Activated CD8-positive, alpha-beta T cell treated with anti-CD3 and anti-CD28 coated beads for 36 hours (primary cell): ENCODE measurements around the gene HSPA9. TPM values are rescaled to one million over a fixed set of nuclear protein-coding genes. Genes with fewer than 3 reads are reported as not detected.

Experiments used
- ATAC-seq: fragments of 200-7000 bp; cut with Tn5 transposase; one replicate; pipeline ENCODE4 v1.10.0; 2021; ENCODE audit warnings: mild to moderate bottlenecking, moderate library complexity
- CTCF ChIA-PET: fragments of 350-600 bp; sonication (Branson Sonifier 250); formaldehyde crosslinking; loops from one replicate; lab custom pipeline; 2021; ENCODE audit warnings: antibody characterized with exemption; lab: Charles Lee
- POLR2A ChIA-PET: fragments of 350-600 bp; sonication (Branson Sonifier 250); formaldehyde crosslinking; loops from one replicate; lab custom pipeline; 2021; ENCODE audit warnings: antibody characterized with exemption; lab: Charles Lee
- DNase-seq: peaks from one replicate; pipeline ENCODE4 v3.0.0-alpha.2; 2020
- H3K27ac Mint-ChIP-seq: one replicate; pipeline ENCODE4 v1.8.0; 2021; ENCODE audit warnings: mild to moderate bottlenecking, mixed read lengths
- H3K27me3 Mint-ChIP-seq: one replicate; pipeline ENCODE4 v1.8.0; 2021; ENCODE audit warnings: mixed read lengths
- H3K36me3 Mint-ChIP-seq: one replicate; pipeline ENCODE4 v1.8.0; 2021; ENCODE audit warnings: low read depth, mixed read lengths
- H3K4me1 Mint-ChIP-seq: one replicate; pipeline ENCODE4 v1.8.0; 2021; ENCODE audit warnings: low read depth, mixed read lengths
- H3K4me3 Mint-ChIP-seq: one replicate; pipeline ENCODE4 v1.8.0; 2021; ENCODE audit warnings: mild to moderate bottlenecking, moderate library complexity, mixed read lengths
- H3K9me3 Mint-ChIP-seq: one replicate; pipeline ENCODE4 v1.8.0; 2021; ENCODE audit warnings: mixed read lengths
- CTCF ChIP-seq: fragments of 200-600 bp; IDR thresholded peaks from one replicate; pipeline ENCODE4 v1.8.0; 2022; ENCODE audit warnings: antibody characterized with exemption, mild to moderate bottlenecking
- intact Hi-C: fragments of 100-400 bp; cut with micrococcal nuclease; formaldehyde crosslinking; loops from one replicate; pipeline ENCODE4 v1.10.0; 2022
- total RNA-seq, 2 experiments: library from RNA; stranded (reverse); gene quantifications; one replicate each; pipeline ENCODE4 v1.2.3, GENCODE V29; 2021

Gene HSPA9
- 100 to 1,000 TPM; 426 to 442 TPM for total RNA-seq

- intact Hi-C loops: loop anchor here (1.0 to 10.0 kb wide), 2 partner anchors 32 to 689 kb away; partner anchors contain the start of gene ETF1
- peaks cover 6% of the 10 kb centered on the region for H3K9me3 Mint-ChIP-seq
- peak; percentile 89 for ATAC-seq
These were observed at the start of gene HSPA9 for GRCh38 chr5:138575194-138576015. HSPA9 (minus strand) TSS chr5:138575401; CDS start chr5:138575318, 83 bp downstream.

GRCh38 chr5:138623053-138623452, 47.9 kb upstream of the HSPA9 start:
- no peak for ATAC-seq
- H3K27me3 Mint-ChIP-seq: peaks cover 53% of the 10 kb centered on the region

More at GRCh38 chr5:138575194-138576015, at the start of gene HSPA9:
- ChIA-PET POLR2A (interaction anchor here (0.5 to 5.1 kb wide), 25 partner anchors 9 to 719 kb away, joined by 3 to 36 read pairs (median 4); partner anchors contain the start of genes EGR1 and ETF1), CTCF (interaction anchor here (0.8 to 1.9 kb wide), 10 partner anchors 8 to 224 kb away, joined by 3 to 7 read pairs (median 3); partner anchors contain the start of genes EGR1 and ETF1)
- peak; percentile 99 for DNase-seq
- Mint-ChIP-seq H3K27me3 (no peaks in the 10 kb centered on the region), H3K4me3 (peak within 1 kb of the TSS; percentile 98), H3K36me3 (peaks cover 44% of the 10 kb centered on the region), H3K4me1 (peaks cover 34% of the 10 kb centered on the region), H3K27ac (peak within 1 kb of the TSS; percentile 100)
- no peak for TF ChIP-seq CTCF

GRCh38 chr5:138622051-138622450, 46.9 kb upstream of the HSPA9 start:
- Mint-ChIP-seq H3K27ac (no peak overlapping the region), H3K4me3 (no peak overlapping the region), H3K36me3 (no peaks in the 10 kb centered on the region), H3K27me3 (peaks cover 45% of the 10 kb centered on the region), H3K4me1 (no peaks in the 10 kb centered on the region), H3K9me3 (no peaks in the 10 kb centered on the region)
- TF ChIP-seq CTCF: no peak
- no peak for DNase-seq
- POLR2A ChIA-PET: interaction anchor here (0.6 kb wide), 1 partner anchor 103 kb away, joined by 3 read pairs; no protein-coding TSS in a partner anchor
- CTCF ChIA-PET: interaction anchor here (1.5 kb wide), 1 partner anchor 42 kb away, joined by 3 read pairs; no protein-coding TSS in a partner anchor
- ATAC-seq: no peak
- intact Hi-C loops: no loop called here

More at GRCh38 chr5:138623053-138623452, 47.9 kb upstream of the HSPA9 start:
- ChIA-PET CTCF (interaction anchor here (1.5 kb wide), 1 partner anchor 43 kb away, joined by 3 read pairs; no protein-coding TSS in a partner anchor), POLR2A (no interaction called here)
- Mint-ChIP-seq H3K4me1 (no peaks in the 10 kb centered on the region), H3K4me3 (no peak overlapping the region), H3K9me3 (no peaks in the 10 kb centered on the region), H3K27ac (no peak overlapping the region), H3K36me3 (no peaks in the 10 kb centered on the region)
- no peak for DNase-seq
- TF ChIP-seq CTCF: no peak
- intact Hi-C loops: no loop called here

- no peak for TF ChIP-seq CTCF
- H3K4me3 Mint-ChIP-seq: no peak overlapping the region
- CTCF ChIA-PET: interaction anchor here (1.1 kb wide), 1 partner anchor 10 kb away, joined by 3 read pairs; no protein-coding TSS in a partner anchor
- intact Hi-C loops: no loop called here
- H3K9me3 Mint-ChIP-seq: no peaks in the 10 kb centered on the region
- ATAC-seq (no peak), DNase-seq (no peak)
- H3K27me3 Mint-ChIP-seq: peaks cover 44% of the 10 kb centered on the region
- no peaks in the 10 kb centered on the region for H3K36me3 Mint-ChIP-seq
- POLR2A ChIA-PET: no interaction called here
- no peak overlapping the region for H3K27ac Mint-ChIP-seq
- H3K4me1 Mint-ChIP-seq: no peaks in the 10 kb centered on the region
These were observed 45.5 kb upstream of the HSPA9 start for GRCh38 chr5:138620663-138621224.
